Testis (tissue), 3 donors: ENCODE results near the gene PCDHGA11. TPM values are rescaled to one million over a fixed set of nuclear protein-coding genes. Genes with fewer than 3 reads are reported as not detected.
A peak's percentile ranks its signal among the peaks of the same experiment; 100 is the strongest.
"Not testable (repeated sequence)": the region's sequence is repeated elsewhere in the genome, so short reads cannot be mapped to it uniquely, and the experiment has no call there.

ENCODE experiments used
- DNase-seq: peaks from one replicate; pipeline ENCODE4 v3.0.0-alpha.2; 2019
- H3K27ac ChIP-seq, 2 donors: fragments of 200-600 bp; sonication (generic); one replicate each; pipeline ENCODE4 v1.5.1; 2019
- H3K27me3 ChIP-seq: fragments of 200-600 bp; sonication (generic); one replicate; pipeline ENCODE4 v1.5.1; 2019
- H3K36me3 ChIP-seq: fragments of 200-600 bp; sonication (generic); one replicate; pipeline ENCODE4 v1.5.1; 2017; ENCODE audit warnings: low read depth; ENCODE audit errors: missing control alignments
- H3K4me1 ChIP-seq: fragments of 200-600 bp; sonication (generic); one replicate; pipeline ENCODE4 v1.5.1; 2019
- H3K4me3 ChIP-seq, 2 donors: fragments of 200-600 bp; sonication (generic); one replicate each; pipeline ENCODE4 v1.5.1; 2017 to 2019
- H3K9me3 ChIP-seq: fragments of 200-600 bp; sonication (generic); one replicate; pipeline ENCODE4 v1.5.1; 2017
- POLR2A ChIP-seq: fragments of 450-650 bp; IDR thresholded peaks from one replicate; pipeline ENCODE4 v1.6.1; 2017; ENCODE audit warnings: antibody characterized with exemption, mild to moderate bottlenecking, moderate library complexity
- WGBS, 2 donors: methylation state at CpG; one replicate each; pipeline ENCODE4 v1.1.5; 2018; 5-methylcytosine and 5-hydroxymethylcytosine counted together
- intact Hi-C: fragments of 100-400 bp; cut with DNase I; formaldehyde crosslinking; loops from one replicate; pipeline ENCODE4 v1.15.1; 2023; ENCODE audit warnings: low total_unique reads
- polyA plus RNA-seq: library from polyadenylated mRNA; stranded (reverse); fragments of 350-450 nt; fragmentation: Illumina TruSeq; extraction: RNeasy Lipid Tissue Mini Kit (QIAGEN cat#74804); gene quantifications from one replicate; pipeline ENCODE4 v1.2.3, GENCODE V29; 2014; ENCODE audit warnings: low read depth, low replicate concordance; ENCODE audit not compliant: insufficient read depth
- total RNA-seq, 2 donors: library from RNA; depleted of rRNA; stranded (reverse); fragments of >200 nt; gene quantifications; one replicate each; pipeline ENCODE4 v1.2.3, GENCODE V29; 2016
- TF ChIP-seq, protein P1 (sequence below), 3 experiments: fragments of 450-650 bp in 2 of 3; fragments of 200-600 bp in 1 of 3; sonication (generic) in 1 of 3; IDR thresholded peaks; one replicate each; pipeline ENCODE4 v1.5.1; 2016 to 2019; ENCODE audit warnings: antibody characterized with exemption in 3 of 3, mild to moderate bottlenecking in 2 of 3, moderate library complexity in 1 of 3

Gene PCDHGA11
- total and polyA plus RNA-seq, 3 donors from 2014 or later = 0.83 to 9.1 (median 8.4) TPM

DNA sequence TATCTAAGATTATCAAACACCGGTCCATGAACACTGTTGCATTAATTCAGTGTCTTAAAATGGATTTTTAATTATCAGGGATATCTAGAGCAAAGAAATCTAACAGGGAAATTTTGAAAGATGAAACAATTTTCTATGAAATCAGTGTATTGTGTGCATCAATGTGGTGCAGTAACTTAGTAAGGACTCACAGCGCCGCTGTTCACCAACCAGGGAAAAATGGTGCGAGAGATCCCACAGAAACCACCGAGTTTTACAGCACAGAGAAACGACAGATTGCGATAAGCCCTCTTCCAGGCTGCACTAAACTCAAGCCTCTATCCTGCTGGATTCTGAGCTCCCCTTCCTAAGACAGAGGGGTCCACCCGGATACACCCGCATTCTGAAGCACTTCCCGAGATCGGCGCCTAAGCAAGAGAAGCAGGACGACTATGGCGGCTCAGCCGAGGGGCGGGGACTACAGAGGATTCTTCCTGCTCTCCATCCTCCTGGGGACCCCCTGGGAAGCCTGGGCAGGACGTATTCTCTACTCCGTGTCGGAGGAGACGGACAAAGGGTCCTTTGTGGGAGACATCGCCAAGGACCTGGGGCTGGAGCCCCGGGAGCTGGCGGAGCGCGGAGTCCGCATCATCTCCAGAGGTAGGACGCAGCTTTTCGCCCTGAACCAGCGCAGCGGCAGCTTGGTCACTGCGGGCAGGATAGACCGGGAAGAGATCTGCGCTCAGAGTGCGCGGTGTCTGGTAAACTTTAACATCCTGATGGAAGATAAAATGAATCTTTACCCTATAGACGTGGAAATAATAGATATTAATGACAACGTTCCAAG is 38.2 kb upstream of the PCDHGA11 start, which contains the start of gene PCDHGA7:
Gene PCDHGA7 (plus strand): TSS at position 274 of the 826 bp plus-strand sequence. CDS start 158 bp downstream, at position 432.
- TF ChIP-seq, protein P1, sequence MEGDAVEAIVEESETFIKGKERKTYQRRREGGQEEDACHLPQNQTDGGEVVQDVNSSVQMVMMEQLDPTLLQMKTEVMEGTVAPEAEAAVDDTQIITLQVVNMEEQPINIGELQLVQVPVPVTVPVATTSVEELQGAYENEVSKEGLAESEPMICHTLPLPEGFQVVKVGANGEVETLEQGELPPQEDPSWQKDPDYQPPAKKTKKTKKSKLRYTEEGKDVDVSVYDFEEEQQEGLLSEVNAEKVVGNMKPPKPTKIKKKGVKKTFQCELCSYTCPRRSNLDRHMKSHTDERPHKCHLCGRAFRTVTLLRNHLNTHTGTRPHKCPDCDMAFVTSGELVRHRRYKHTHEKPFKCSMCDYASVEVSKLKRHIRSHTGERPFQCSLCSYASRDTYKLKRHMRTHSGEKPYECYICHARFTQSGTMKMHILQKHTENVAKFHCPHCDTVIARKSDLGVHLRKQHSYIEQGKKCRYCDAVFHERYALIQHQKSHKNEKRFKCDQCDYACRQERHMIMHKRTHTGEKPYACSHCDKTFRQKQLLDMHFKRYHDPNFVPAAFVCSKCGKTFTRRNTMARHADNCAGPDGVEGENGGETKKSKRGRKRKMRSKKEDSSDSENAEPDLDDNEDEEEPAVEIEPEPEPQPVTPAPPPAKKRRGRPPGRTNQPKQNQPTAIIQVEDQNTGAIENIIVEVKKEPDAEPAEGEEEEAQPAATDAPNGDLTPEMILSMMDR (IDR thresholded peaks at IDR 0.05) = peak in 1 of 3 experiments; percentile 19
- TF ChIP-seq POLR2A = no peak
- Histone ChIP-seq H3K27me3 (no peaks in the 10 kb centered on the region), H3K27ac (no peak within 1 kb of the TSS), H3K9me3 (no peaks in the 10 kb centered on the region), H3K4me1 (no peaks in the 10 kb centered on the region), H3K4me3 (peak within 1 kb of the TSS; percentile 16 to 48), H3K36me3 (no peaks in the 10 kb centered on the region)
- 9% methylated on average over 22 to 37 of the region's 37 CpGs for WGBS, 2 donors
- intact Hi-C loops = no loop called here
- no peak for DNase-seq

DNA sequence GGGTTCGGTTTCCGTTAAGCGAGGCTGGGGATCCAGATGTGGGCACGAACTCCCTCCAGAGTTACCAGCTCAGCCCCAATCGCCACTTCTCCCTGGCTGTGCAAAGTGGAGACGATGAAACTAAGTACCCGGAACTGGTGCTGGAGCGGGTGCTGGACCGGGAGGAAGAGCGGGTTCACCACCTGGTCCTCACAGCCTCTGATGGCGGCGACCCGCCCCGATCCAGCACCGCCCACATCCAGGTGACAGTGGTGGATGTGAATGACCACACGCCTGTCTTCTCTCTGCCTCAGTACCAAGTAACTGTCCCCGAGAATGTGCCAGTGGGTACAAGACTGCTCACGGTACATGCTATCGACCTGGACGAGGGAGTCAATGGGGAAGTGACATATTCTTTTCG is 37.5 kb upstream of the PCDHGA11 start:
- Histone ChIP-seq H3K4me3 (peak overlapping the region in 1 of 2 donors; percentile 48), H3K27ac (no peak overlapping the region), H3K27me3 (no peaks in the 10 kb centered on the region), H3K36me3 (no peaks in the 10 kb centered on the region), H3K9me3 (no peaks in the 10 kb centered on the region), H3K4me1 (no peaks in the 10 kb centered on the region)
- no peak for DNase-seq
- intact Hi-C loops = no loop called here
- TF ChIP-seq POLR2A = no peak
- TF ChIP-seq, protein P1 (IDR thresholded peaks at IDR 0.05) = no peak
- 24 to 32% methylated on average over 20 to 21 of the region's 21 CpGs for WGBS, 2 donors

DNA sequence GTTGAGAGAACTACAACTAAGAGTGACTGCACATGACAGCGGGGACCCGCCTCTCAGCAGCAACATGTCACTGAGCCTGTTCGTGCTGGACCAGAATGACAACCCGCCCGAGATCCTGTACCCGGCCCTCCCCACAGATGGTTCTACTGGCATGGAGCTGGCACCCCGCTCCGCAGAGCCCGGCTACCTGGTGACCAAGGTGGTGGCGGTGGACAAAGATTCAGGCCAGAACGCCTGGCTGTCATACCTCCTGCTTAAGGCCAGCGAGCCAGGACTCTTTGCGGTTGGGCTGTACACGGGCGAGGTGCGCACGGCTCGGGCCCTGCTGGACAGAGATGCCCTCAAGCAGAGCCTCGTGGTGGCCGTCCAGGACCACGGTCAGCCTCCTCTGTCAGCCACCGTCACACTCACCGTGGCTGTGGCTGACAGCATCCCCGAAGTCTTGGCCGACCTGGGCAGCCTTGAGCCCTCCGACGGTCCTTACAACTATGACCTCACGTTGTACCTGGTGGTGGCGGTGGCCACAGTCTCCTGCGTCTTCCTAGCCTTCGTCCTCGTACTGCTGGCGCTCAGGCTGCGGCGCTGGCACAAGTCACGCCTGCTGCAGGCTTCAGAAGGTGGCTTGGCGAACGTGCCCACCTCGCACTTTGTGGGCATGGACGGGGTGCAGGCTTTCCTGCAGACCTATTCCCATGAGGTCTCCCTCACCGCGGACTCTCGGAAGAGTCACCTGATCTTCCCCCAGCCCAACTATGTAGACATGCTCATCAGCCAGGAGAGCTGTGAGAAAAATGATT is 36.2 kb upstream of the PCDHGA11 start:
- H3K9me3 ChIP-seq = no peaks in the 10 kb centered on the region
- intact Hi-C loops = no loop called here
- H3K4me1 ChIP-seq = no peaks in the 10 kb centered on the region
- TF ChIP-seq, protein P1 (IDR thresholded peaks at IDR 0.05) = no peak
- TF ChIP-seq POLR2A = no peak
- H3K27me3 ChIP-seq = no peaks in the 10 kb centered on the region
- DNase-seq = no peak
- H3K36me3 ChIP-seq = no peaks in the 10 kb centered on the region
- no peak overlapping the region for H3K27ac ChIP-seq
- no peak overlapping the region for H3K4me3 ChIP-seq
- 32 to 38% methylated on average over 15 to 40 of the region's 43 CpGs for WGBS, 2 donors

DNA sequence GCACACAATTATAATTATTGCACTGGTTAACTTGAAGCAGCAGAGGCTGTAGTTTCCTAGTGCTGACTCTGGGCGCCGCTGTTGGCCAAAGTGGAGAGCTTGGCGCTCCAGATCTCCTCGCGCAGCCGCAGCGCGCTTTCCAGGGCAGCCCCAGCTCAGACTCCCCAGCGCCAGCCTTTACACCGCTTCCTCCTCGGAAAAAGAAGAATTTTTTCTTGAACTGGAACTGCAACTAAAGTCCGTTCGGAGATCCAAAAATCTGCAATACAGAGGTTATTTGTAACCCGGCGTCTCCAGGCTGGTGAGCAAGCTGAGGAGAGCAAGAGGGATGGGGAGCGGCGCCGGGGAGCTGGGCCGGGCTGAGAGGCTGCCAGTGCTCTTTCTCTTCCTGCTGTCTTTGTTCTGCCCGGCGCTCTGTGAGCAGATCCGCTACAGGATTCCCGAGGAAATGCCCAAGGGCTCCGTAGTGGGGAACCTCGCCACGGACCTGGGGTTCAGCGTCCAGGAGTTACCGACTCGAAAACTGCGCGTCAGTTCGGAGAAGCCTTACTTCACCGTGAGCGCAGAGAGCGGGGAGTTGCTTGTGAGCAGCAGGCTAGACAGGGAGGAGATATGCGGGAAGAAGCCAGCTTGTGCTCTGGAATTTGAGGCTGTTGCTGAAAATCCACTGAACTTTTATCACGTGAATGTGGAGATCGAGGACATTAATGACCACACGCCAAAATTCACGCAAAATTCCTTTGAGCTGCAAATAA is 33.1 kb upstream of the PCDHGA11 start, which contains the start of gene PCDHGB4:
Gene PCDHGB4 (plus strand): TSS at position 142 of the 755 bp plus-strand sequence. CDS start 187 bp downstream, at position 329.
- peak within 1 kb of the TSS in 1 of 2 donors; percentile 11 for H3K4me3 ChIP-seq
- H3K9me3 ChIP-seq, H3K36me3 ChIP-seq, intact Hi-C loops, H3K27ac ChIP-seq, H3K27me3 ChIP-seq, H3K4me1 ChIP-seq: not testable (repeated sequence)
- TF ChIP-seq, protein P1 (IDR thresholded peaks at IDR 0.05) = peak in 2 of 3 experiments; percentile 53 to 59
- peak; percentile 63 for DNase-seq
- WGBS, 2 donors = 9 to 16% methylated on average over 18 to 19 of the region's 40 CpGs
